HepG2 (cell line): Measurements from ENCODE around the gene UAP1. TPM values are rescaled to one million over a fixed set of nuclear protein-coding genes. Genes with fewer than 3 reads are reported as not detected.

ENCODE experiments used
- ARNT2 ChIP-seq: sonication (generic); formaldehyde crosslinking; IDR thresholded peaks from 2 replicates; pipeline ENCODE4 v1.8.0; 2022; ENCODE audit warnings: mild to moderate bottlenecking, low read depth, missing genetic modification reagents, moderate library complexity
- FIP1L1 ChIP-seq: fragments of 200-400 bp; formaldehyde crosslinking; IDR thresholded peaks from 2 replicates; pipeline ENCODE4 v1.6.1; 2018; ENCODE audit warnings: low read depth, mild to moderate bottlenecking, low read length, moderate library complexity, borderline replicate concordance; ENCODE audit not compliant: insufficient read depth
- GATAD1 ChIP-seq: IDR thresholded peaks from 2 replicates; pipeline ENCODE4 v1.6.1; 2016; ENCODE audit warnings: missing genetic modification reagents, missing compliant biosample characterization
- HDAC2 ChIP-seq: sonication (generic); formaldehyde crosslinking; IDR thresholded peaks from 2 replicates; pipeline ENCODE4 v1.4.0; 2020; ENCODE audit warnings: missing genetic modification reagents
- JUNB ChIP-seq: sonication (generic); formaldehyde crosslinking; IDR thresholded peaks from 2 replicates; pipeline ENCODE4 v1.8.0; 2022; ENCODE audit warnings: missing genetic modification reagents, mild to moderate bottlenecking, borderline replicate concordance
- KDM3A ChIP-seq: IDR thresholded peaks from 2 replicates; pipeline ENCODE4 v1.6.1; 2018; ENCODE audit warnings: low read depth, missing compliant biosample characterization
- MAZ ChIP-seq, 2 experiments: sonication (generic) in 1 of 2; formaldehyde crosslinking in 1 of 2; IDR thresholded peaks; 2 replicates each; pipeline versions ENCODE4 v1.5.0 to v1.6.1; 2012 to 2020; ENCODE audit warnings: low read depth in 2 of 2, mild to moderate bottlenecking in 2 of 2, borderline replicate concordance in 1 of 2, improper control_type of control experiment in 1 of 2, low read length in 1 of 2, missing genetic modification reagents in 1 of 2, moderate library complexity in 1 of 2
- NCOA2 ChIP-seq: sonication (generic); formaldehyde crosslinking; IDR thresholded peaks from 2 replicates; pipeline ENCODE4 v1.8.0; 2022; ENCODE audit warnings: inconsistent platforms
- NFIC ChIP-seq: IDR thresholded peaks from 2 replicates; pipeline ENCODE4 v1.6.1; 2012; ENCODE audit warnings: mild to moderate bottlenecking, low read length, inconsistent platforms
- NR2F1 ChIP-seq, 2 experiments: fragments of 450-650 bp in 1 of 2; formaldehyde crosslinking in 1 of 2; IDR thresholded peaks; 2 replicates each; pipeline versions ENCODE4 v1.5.0 to v1.6.1; 2016 to 2020; ENCODE audit warnings: mild to moderate bottlenecking in 1 of 2, missing compliant biosample characterization in 1 of 2, missing genetic modification reagents in 1 of 2, moderate library complexity in 1 of 2
- SNAPC2 ChIP-seq: sonication (generic); formaldehyde crosslinking; IDR thresholded peaks from 2 replicates; pipeline ENCODE4 v1.8.1; 2022; ENCODE audit warnings: mild to moderate bottlenecking, missing genetic modification reagents
- ZBTB33 ChIP-seq: sonication (generic); formaldehyde crosslinking; IDR thresholded peaks from 2 replicates; pipeline ENCODE4 v1.4.0; 2020; ENCODE audit warnings: missing genetic modification reagents
- ZBTB34 ChIP-seq: sonication (generic); formaldehyde crosslinking; IDR thresholded peaks from 2 replicates; pipeline ENCODE4 v1.8.0; 2022; ENCODE audit warnings: mild to moderate bottlenecking, missing genetic modification reagents
- ZGPAT ChIP-seq: IDR thresholded peaks from 2 replicates; pipeline ENCODE4 v1.6.1; 2016; ENCODE audit warnings: mild to moderate bottlenecking
- ZMYM4 ChIP-seq: sonication (generic); formaldehyde crosslinking; IDR thresholded peaks from 2 replicates; pipeline ENCODE4 v1.8.1; 2023; ENCODE audit warnings: mild to moderate bottlenecking, missing genetic modification reagents
- ZNF556 ChIP-seq: sonication (generic); formaldehyde crosslinking; IDR thresholded peaks from 2 replicates; pipeline ENCODE4 v1.4.0; 2020; ENCODE audit warnings: mild to moderate bottlenecking, missing genetic modification reagents, borderline replicate concordance
- ZNF749 ChIP-seq: sonication (generic); formaldehyde crosslinking; IDR thresholded peaks from 2 replicates; pipeline ENCODE4 v1.8.0; 2022; ENCODE audit warnings: mild to moderate bottlenecking, missing genetic modification reagents, moderate library complexity, borderline replicate concordance
- polyA plus RNA-seq, 8 experiments: library from polyadenylated mRNA; depleted of rRNA in 3 of 8; stranded (reverse) in 7 of 8; unstranded in 1 of 8; fragments of >200 nt; fragmentation: Illumina TruSeq in 4 of 8; extraction: Trizol in 4 of 8; gene quantifications; 2 replicates each; pipeline versions ENCODE4 v1.2.1 to v1.2.3, GENCODE V29; 2011 to 2016; ENCODE audit warnings: low read depth in 4 of 8, missing spikeins in 1 of 8, mixed read lengths in 1 of 8; ENCODE audit not compliant: insufficient read depth in 1 of 8
- total RNA-seq, 5 experiments: library from RNA; depleted of rRNA; stranded (reverse); fragments of >200 nt; fragmentation: Illumina TruSeq; extraction: Trizol; gene quantifications; 2 replicates each; pipeline ENCODE4 v1.2.3, GENCODE V29; 2016; ENCODE audit warnings: low read depth in 1 of 5
- TF ChIP-seq, protein P1 (sequence below): sonication (generic); formaldehyde crosslinking; IDR thresholded peaks from 2 replicates; pipeline ENCODE4 v1.4.0; 2020; ENCODE audit warnings: missing genetic modification reagents, mild to moderate bottlenecking, borderline replicate concordance

Gene UAP1
- total and polyA plus RNA-seq, 2 of the 13 experiments (the other 11 are each of a cell fraction or from before 2014, with no cell fraction given) = 48.4 to 117 TPM

GRCh38 chr1:162560303-162561036 lies 1.1 kb upstream of the UAP1 start (continued):
- TF ChIP-seq NR2F1 (CRISPR knock-in tag; IDR thresholded peaks at IDR 0.05) = peak; percentile 75 to 93; a peak in 3 of 4 replicates
- no peak for TF ChIP-seq MAZ (IDR thresholded peaks at IDR 0.05; ENCODE audit: borderline replicate concordance, low read depth, low read length)
- peak; percentile 55; the same call in 1 of the 2 replicates for TF ChIP-seq MAZ (CRISPR knock-in tag; IDR thresholded peaks at IDR 0.05; ENCODE audit: low read depth)
- TF ChIP-seq ZBTB33 (CRISPR knock-in tag) = peak; percentile 60
- TF ChIP-seq GATAD1 = peak; percentile 79
- no peak for TF ChIP-seq SNAPC2 (CRISPR knock-in tag)
- peak; percentile 92 for TF ChIP-seq HDAC2 (CRISPR knock-in tag)
- peak; percentile 59; the same call in 1 of the 2 replicates for TF ChIP-seq NFIC
- TF ChIP-seq ZNF556 = peak; percentile 65; the same call in 1 of the 2 replicates
- peak; percentile 66 for TF ChIP-seq JUNB (CRISPR knock-in tag)
- no peak for TF ChIP-seq ZBTB34 (CRISPR knock-in tag)
- no peak for TF ChIP-seq ARNT2
- no peak for TF ChIP-seq FIP1L1
- TF ChIP-seq KDM3A (CRISPR knock-in tag) = 0 out of 2 replicates have a peak, but pooled peaks have one; percentile 44
- peak; percentile 33; the same call in 1 of the 2 replicates for TF ChIP-seq ZMYM4 (CRISPR knock-in tag)
- peak; percentile 88 for TF ChIP-seq ZGPAT (CRISPR knock-in tag)
- TF ChIP-seq ZNF749 = peak; percentile 73; the same call in 1 of the 2 replicates
- TF ChIP-seq NCOA2 = peak; percentile 86
- TF ChIP-seq, protein P1, sequence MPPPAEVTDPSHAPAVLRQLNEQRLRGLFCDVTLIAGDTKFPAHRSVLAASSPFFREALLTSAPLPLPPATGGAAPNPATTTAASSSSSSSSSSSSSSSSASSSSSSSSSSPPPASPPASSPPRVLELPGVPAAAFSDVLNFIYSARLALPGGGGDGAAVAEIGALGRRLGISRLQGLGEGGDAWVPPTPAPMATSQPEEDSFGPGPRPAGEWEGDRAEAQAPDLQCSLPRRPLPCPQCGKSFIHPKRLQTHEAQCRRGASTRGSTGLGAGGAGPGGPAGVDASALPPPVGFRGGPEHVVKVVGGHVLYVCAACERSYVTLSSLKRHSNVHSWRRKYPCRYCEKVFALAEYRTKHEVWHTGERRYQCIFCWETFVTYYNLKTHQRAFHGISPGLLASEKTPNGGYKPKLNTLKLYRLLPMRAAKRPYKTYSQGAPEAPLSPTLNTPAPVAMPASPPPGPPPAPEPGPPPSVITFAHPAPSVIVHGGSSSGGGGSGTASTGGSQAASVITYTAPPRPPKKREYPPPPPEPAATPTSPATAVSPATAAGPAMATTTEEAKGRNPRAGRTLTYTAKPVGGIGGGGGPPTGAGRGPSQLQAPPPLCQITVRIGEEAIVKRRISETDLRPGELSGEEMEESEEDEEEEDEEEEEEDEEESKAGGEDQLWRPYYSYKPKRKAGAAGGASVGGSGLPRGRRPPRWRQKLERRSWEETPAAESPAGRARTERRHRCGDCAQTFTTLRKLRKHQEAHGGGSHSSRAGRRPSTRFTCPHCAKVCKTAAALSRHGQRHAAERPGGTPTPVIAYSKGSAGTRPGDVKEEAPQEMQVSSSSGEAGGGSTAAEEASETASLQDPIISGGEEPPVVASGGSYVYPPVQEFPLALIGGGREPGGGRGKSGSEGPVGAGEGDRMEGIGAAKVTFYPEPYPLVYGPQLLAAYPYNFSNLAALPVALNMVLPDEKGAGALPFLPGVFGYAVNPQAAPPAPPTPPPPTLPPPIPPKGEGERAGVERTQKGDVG (CRISPR knock-in tag) = no peak
